HEK293 (cell line): Measurements from ENCODE around the gene STK36.

Experiments
- CTCF ChIA-PET: fragments of 350-600 bp; formaldehyde crosslinking; extraction: SDS; loops from one replicate; lab custom pipeline; 2021; ENCODE audit warnings: antibody characterized with exemption; lab: Yijun Ruan, JAX
- POLR2A ChIA-PET: fragments of 300-600 bp; formaldehyde crosslinking; extraction: SDS; loops from one replicate; lab custom pipeline; 2020; ENCODE audit warnings: antibody characterized with exemption, inconsistent platforms; lab: Yijun Ruan, JAX
- H3K27ac ChIP-seq: fragments of 200-500 bp; sonication (Bioruptor generic); 2 replicates; pipeline ENCODE4 v1.5.1; 2014; ENCODE audit warnings: low read depth, low read length, control low read depth, inconsistent platforms; ENCODE audit errors: extremely low read depth
- H3K36me3 ChIP-seq, 2 experiments: fragments of 200-500 bp in 1 of 2; sonication (Bioruptor generic) in 1 of 2; 1 replicate in 1 of 2; 2 replicates in 1 of 2; pipeline ENCODE4 v1.5.1; 2014 to 2017; ENCODE audit warnings: inconsistent platforms in 2 of 2, low read length in 2 of 2; ENCODE audit not compliant: control insufficient read depth in 2 of 2, insufficient read depth in 1 of 2
- H3K4me1 ChIP-seq: fragments of 200-500 bp; sonication (Bioruptor generic); 2 replicates; pipeline ENCODE4 v1.5.1; 2014; ENCODE audit warnings: mild to moderate bottlenecking, low read length, inconsistent platforms; ENCODE audit not compliant: control insufficient read depth, insufficient read depth
- H3K4me3 ChIP-seq: 2 replicates; pipeline ENCODE4 v1.5.1; 2011; ENCODE audit warnings: low read depth, mild to moderate bottlenecking, control low read depth, low read length, moderate library complexity
- H3K9me3 ChIP-seq: fragments of 200-500 bp; sonication (Bioruptor generic); 2 replicates; pipeline ENCODE4 v1.5.1; 2014; ENCODE audit warnings: low read depth, low read length, inconsistent platforms; ENCODE audit not compliant: control insufficient read depth, insufficient read depth
- BCL11B ChIP-seq: fragments of 450-650 bp; formaldehyde crosslinking; IDR thresholded peaks from 2 replicates; pipeline ENCODE4 v1.5.1; 2016; ENCODE audit warnings: low read depth, missing biosample characterization, missing genetic modification characterization
- GFI1B ChIP-seq: fragments of 450-650 bp; formaldehyde crosslinking; IDR thresholded peaks from 2 replicates; pipeline ENCODE4 v1.5.1; 2016; ENCODE audit warnings: missing biosample characterization, missing genetic modification characterization
- GLIS1 ChIP-seq: fragments of 450-650 bp; formaldehyde crosslinking; IDR thresholded peaks from 2 replicates; pipeline ENCODE4 v1.5.1; 2016; ENCODE audit warnings: missing biosample characterization, missing genetic modification characterization
- IKZF3 ChIP-seq: fragments of 450-650 bp; IDR thresholded peaks from 2 replicates; pipeline ENCODE4 v1.5.0; 2018; ENCODE audit warnings: missing biosample characterization, mild to moderate bottlenecking, missing genetic modification characterization, moderate library complexity
- KLF8 ChIP-seq: fragments of 450-650 bp; formaldehyde crosslinking; IDR thresholded peaks from 2 replicates; pipeline ENCODE4 v1.5.1; 2016; ENCODE audit warnings: missing biosample characterization, missing genetic modification characterization
- PRDM1 ChIP-seq: fragments of 450-650 bp; formaldehyde crosslinking; IDR thresholded peaks from 2 replicates; pipeline ENCODE4; 2016; ENCODE audit warnings: missing biosample characterization, missing genetic modification characterization
- RBAK ChIP-seq: fragments of 450-650 bp; formaldehyde crosslinking; IDR thresholded peaks from 2 replicates; pipeline ENCODE4 v1.5.1; 2016; ENCODE audit warnings: missing biosample characterization, missing genetic modification characterization
- SCRT1 ChIP-seq: fragments of 450-650 bp; formaldehyde crosslinking; IDR thresholded peaks from 2 replicates; pipeline ENCODE4 v1.5.1; 2016; ENCODE audit warnings: missing biosample characterization, missing genetic modification characterization, borderline replicate concordance
- SP7 ChIP-seq: fragments of 450-650 bp; formaldehyde crosslinking; IDR thresholded peaks from 2 replicates; pipeline ENCODE4 v1.5.1; 2016; ENCODE audit warnings: missing biosample characterization, missing genetic modification characterization
- ZFHX2 ChIP-seq: fragments of 450-650 bp; formaldehyde crosslinking; conservative IDR thresholded peaks from 2 replicates; pipeline ENCODE4 v1.5.1; 2016; ENCODE audit warnings: missing biosample characterization, missing genetic modification characterization
- ZNF121 ChIP-seq: fragments of 450-650 bp; formaldehyde crosslinking; IDR thresholded peaks from 2 replicates; pipeline ENCODE4 v1.5.1; 2016; ENCODE audit warnings: missing biosample characterization, missing genetic modification characterization
- ZNF311 ChIP-seq: fragments of 450-650 bp; formaldehyde crosslinking; IDR thresholded peaks from 2 replicates; pipeline ENCODE4 v1.5.1; 2017; ENCODE audit warnings: missing biosample characterization, missing genetic modification characterization, borderline replicate concordance
- ZNF530 ChIP-seq: fragments of 450-650 bp; formaldehyde crosslinking; IDR thresholded peaks from 2 replicates; pipeline ENCODE4 v1.5.1; 2016; ENCODE audit warnings: low read depth, missing biosample characterization, missing genetic modification characterization
- ZNF600 ChIP-seq: fragments of 450-650 bp; formaldehyde crosslinking; IDR thresholded peaks from 2 replicates; pipeline ENCODE4 v1.5.1; 2016; ENCODE audit warnings: missing biosample characterization, missing genetic modification characterization
- ZNF629 ChIP-seq: fragments of 450-650 bp; formaldehyde crosslinking; IDR thresholded peaks from 2 replicates; pipeline ENCODE4 v1.5.1; 2017; ENCODE audit warnings: missing biosample characterization, missing genetic modification characterization
- ZNF76 ChIP-seq: fragments of 450-650 bp; formaldehyde crosslinking; IDR thresholded peaks from 2 replicates; pipeline ENCODE4; 2016; ENCODE audit warnings: low read depth, missing biosample characterization, missing genetic modification characterization, borderline replicate concordance
- ZNF837 ChIP-seq: fragments of 450-650 bp; formaldehyde crosslinking; IDR thresholded peaks from 2 replicates; pipeline ENCODE4 v1.5.1; 2016; ENCODE audit warnings: missing biosample characterization, missing genetic modification characterization
- ZXDB ChIP-seq: fragments of 450-650 bp; formaldehyde crosslinking; IDR thresholded peaks from 2 replicates; pipeline ENCODE4 v1.5.1; 2016; ENCODE audit warnings: missing biosample characterization, missing genetic modification characterization
- TF ChIP-seq, protein P1 (sequence below): fragments of 450-650 bp; formaldehyde crosslinking; IDR thresholded peaks from 2 replicates; pipeline ENCODE4 v1.5.1; 2016; ENCODE audit warnings: missing biosample characterization, missing genetic modification characterization
- TF ChIP-seq, protein P2 (sequence below): sonication (generic); formaldehyde crosslinking; IDR thresholded peaks from 2 replicates; pipeline ENCODE4 v1.8.1; 2022; ENCODE audit warnings: mild to moderate bottlenecking, moderate library complexity, missing genetic modification reagents
- TF ChIP-seq, protein P3 (sequence below): fragments of 450-650 bp; formaldehyde crosslinking; IDR thresholded peaks from 2 replicates; pipeline ENCODE4 v1.5.1; 2016; ENCODE audit warnings: missing biosample characterization, missing genetic modification characterization

STK36 gene

DNA sequence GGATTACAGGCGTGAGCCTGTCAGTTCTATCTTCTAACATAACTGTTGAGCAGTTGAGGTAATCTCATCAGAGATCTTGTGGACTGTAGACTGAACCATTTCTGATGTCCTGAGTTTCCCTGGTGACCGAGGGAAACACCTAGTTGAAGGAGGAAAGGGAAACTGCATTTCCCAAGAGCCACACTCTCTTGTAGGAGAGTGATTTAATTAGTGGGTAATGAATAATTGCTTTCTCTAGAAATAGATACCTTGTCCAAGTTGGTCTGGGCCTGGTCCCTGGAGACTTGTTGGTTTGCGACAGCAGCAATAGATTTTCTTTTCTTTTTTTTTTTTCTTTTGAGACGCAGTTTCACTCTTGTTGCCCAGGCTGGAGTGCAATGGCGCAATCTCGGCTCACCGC is 46.2 kb downstream of the STK36 start:
- ChIA-PET POLR2A (no interaction called here), CTCF (no interaction called here)
- Histone ChIP-seq H3K36me3 (peaks cover 11 to 23% of the 10 kb centered on the region in 2 experiments), H3K4me3 (no peak overlapping the region), H3K27ac (no peak overlapping the region), H3K9me3 (no peaks in the 10 kb centered on the region), H3K4me1 (peaks cover 33% of the 10 kb centered on the region)
- TF ChIP-seq SP7 (tag by site-specific recombination) (0 out of 2 replicates have a peak, but pooled peaks have one; percentile 21), ZNF837 (tag by site-specific recombination) (no peak), GLIS1 (peak; percentile 28; the same call in 1 of the 2 replicates), PRDM1 (peak; percentile 60; the same call in 1 of the 2 replicates)

DNA sequence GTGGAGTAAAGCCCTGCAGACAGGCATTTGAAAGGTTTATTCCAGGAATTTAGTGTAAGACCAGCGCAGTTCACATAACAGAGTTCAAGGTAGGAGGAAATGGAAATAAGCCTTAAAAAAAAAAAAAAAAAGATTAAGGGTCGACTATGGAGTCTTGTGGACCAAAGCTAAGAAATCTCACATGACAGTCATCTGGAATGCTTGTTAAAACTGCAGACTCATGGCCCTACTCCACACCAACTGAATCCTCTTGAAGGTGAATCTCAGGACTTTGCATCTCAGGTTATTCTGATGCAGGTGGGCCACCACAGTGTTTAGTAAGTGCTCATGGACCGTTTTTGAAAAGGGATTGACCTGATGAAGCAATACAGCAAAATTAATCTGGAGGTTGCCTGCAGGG is 47.6 kb downstream of the STK36 start:
- Histone ChIP-seq H3K4me3 (no peak overlapping the region), H3K9me3 (no peaks in the 10 kb centered on the region), H3K27ac (no peak overlapping the region), H3K36me3 (peaks cover 11 to 16% of the 10 kb centered on the region in 2 experiments), H3K4me1 (peaks cover 41% of the 10 kb centered on the region)
- CTCF ChIA-PET: interaction anchor here (0.7 kb wide), 1 partner anchor 260 kb away, joined by 4 read pairs; no protein-coding TSS in a partner anchor
- POLR2A ChIA-PET: interaction anchor here (0.7 kb wide), 1 partner anchor 88 kb away, joined by 5 read pairs; no protein-coding TSS in a partner anchor
- TF ChIP-seq RBAK (tag by site-specific recombination) (no peak), SCRT1 (tag by site-specific recombination) (0 out of 2 replicates have a peak, but pooled peaks have one; percentile 0)

DNA sequence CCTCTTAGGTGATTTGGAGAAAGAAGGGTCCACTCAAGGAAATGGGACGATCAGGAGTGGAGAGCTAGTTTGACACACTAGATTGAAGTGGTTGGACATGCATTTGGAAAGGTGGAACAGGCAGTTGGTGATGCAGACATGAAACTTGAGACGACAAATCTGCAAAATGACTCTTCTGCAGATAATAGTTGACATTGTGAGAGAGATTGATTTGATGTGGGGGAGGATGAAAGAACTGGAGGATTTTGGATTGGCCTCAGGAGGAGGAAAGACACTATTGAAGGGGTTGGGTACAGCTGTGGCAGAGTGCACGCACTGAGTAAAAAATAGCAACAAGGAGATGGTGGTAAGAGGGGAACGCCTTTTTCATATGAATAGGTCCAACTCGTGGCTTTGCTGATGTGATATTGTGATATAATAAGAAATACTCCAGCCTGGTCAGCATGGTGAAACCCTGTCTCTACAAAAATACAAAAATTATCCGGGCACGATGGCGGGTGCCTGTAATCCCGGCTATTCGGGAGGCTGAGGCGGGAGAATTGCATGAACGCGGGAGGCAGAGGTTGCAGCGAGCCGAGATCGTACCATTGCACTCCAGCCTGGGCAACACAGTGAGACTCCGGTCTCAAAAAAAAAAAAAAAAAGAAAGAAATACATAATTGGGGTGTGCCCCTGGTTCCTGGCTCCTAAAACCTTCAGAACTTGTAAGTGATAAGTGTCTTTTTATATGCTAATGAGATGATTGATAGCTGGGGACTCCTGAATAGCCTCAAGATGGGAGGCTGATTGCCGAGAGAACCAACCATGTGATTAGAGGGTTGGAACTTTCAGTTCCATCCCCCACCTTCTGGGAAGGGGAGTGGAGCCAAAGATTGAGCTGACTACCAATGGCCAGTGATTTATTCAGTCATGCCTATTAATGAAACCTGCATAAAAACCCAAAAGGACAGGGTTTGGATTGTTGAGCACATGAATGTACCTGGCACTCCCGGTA is 48.5 kb downstream of the STK36 start:
- POLR2A ChIA-PET: interaction anchor here (1.1 kb wide), 1 partner anchor 9 kb away, joined by 3 read pairs; no protein-coding TSS in a partner anchor
- no peak overlapping the region for H3K4me3 ChIP-seq
- H3K27ac ChIP-seq: no peak overlapping the region
- no peaks in the 10 kb centered on the region for H3K9me3 ChIP-seq
- CTCF ChIA-PET: interaction anchor here (0.8 to 3.5 kb wide), 3 partner anchors 9 to 33 kb away, joined by 3 to 41 read pairs (median 5); partner anchors contain the start of gene TTLL4
- H3K4me1 ChIP-seq: peaks cover 41% of the 10 kb centered on the region
- H3K36me3 ChIP-seq: peaks cover 13 to 18% of the 10 kb centered on the region in 2 experiments; a peak in 2 of 3 replicates
- TF ChIP-seq ZXDB (tag by site-specific recombination) (peak; percentile 54; the same call in 1 of the 2 replicates), ZFHX2 (peak; percentile 28; the same call in 1 of the 2 replicates), SCRT1 (tag by site-specific recombination) (no peak), RBAK (tag by site-specific recombination) (no peak), ZNF76 (tag by site-specific recombination) (no peak), BCL11B (tag by site-specific recombination) (no peak), KLF8 (tag by site-specific recombination) (0 out of 2 replicates have a peak, but pooled peaks have one; percentile 27), SP7 (tag by site-specific recombination) (peak; percentile 65), ZNF629 (tag by site-specific recombination) (peak; percentile 23; the same call in 1 of the 2 replicates), GFI1B (tag by site-specific recombination) (peak; percentile 96), IKZF3 (tag by site-specific recombination) (no peak), ZNF530 (tag by site-specific recombination) (no peak), ZNF311 (tag by site-specific recombination) (no peak), ZNF600 (tag by site-specific recombination) (0 out of 2 replicates have a peak, but pooled peaks have one; percentile 29), ZNF121 (tag by site-specific recombination) (peak; percentile 61; the same call in 1 of the 2 replicates)
- TF ChIP-seq, protein P1, sequence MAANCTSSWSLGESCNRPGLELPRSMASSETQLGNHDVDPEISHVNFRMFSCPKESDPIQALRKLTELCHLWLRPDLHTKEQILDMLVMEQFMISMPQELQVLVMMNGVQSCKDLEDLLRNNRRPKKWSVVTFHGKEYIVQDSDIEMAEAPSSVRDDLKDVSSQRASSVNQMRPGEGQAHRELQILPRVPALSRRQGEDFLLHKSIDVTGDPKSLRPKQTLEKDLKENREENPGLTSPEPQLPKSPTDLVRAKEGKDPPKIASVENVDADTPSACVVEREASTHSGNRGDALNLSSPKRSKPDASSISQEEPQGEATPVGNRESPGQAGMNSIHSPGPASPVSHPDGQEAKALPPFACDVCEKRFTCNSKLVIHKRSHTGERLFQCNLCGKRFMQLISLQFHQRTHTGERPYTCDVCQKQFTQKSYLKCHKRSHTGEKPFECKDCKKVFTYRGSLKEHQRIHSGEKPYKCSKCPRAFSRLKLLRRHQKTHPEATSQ (tag by site-specific recombination): no peak
- TF ChIP-seq, protein P2, sequence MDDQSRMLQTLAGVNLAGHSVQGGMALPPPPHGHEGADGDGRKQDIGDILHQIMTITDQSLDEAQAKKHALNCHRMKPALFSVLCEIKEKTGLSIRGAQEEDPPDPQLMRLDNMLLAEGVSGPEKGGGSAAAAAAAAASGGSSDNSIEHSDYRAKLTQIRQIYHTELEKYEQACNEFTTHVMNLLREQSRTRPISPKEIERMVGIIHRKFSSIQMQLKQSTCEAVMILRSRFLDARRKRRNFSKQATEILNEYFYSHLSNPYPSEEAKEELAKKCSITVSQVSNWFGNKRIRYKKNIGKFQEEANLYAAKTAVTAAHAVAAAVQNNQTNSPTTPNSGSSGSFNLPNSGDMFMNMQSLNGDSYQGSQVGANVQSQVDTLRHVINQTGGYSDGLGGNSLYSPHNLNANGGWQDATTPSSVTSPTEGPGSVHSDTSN: no peak
- TF ChIP-seq, protein P3, sequence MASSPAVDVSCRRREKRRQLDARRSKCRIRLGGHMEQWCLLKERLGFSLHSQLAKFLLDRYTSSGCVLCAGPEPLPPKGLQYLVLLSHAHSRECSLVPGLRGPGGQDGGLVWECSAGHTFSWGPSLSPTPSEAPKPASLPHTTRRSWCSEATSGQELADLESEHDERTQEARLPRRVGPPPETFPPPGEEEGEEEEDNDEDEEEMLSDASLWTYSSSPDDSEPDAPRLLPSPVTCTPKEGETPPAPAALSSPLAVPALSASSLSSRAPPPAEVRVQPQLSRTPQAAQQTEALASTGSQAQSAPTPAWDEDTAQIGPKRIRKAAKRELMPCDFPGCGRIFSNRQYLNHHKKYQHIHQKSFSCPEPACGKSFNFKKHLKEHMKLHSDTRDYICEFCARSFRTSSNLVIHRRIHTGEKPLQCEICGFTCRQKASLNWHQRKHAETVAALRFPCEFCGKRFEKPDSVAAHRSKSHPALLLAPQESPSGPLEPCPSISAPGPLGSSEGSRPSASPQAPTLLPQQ: 0 out of 2 replicates have a peak, but pooled peaks have one; percentile 14
